Caco-2 (cell line): ENCODE data around the gene ADD1. TPM values are rescaled to one million over a fixed set of nuclear protein-coding genes. Genes with fewer than 3 reads are reported as not detected.
"Not testable (repeated sequence)": the region's sequence is repeated elsewhere in the genome, so short reads cannot be mapped to it uniquely, and the experiment has no call there.

Experiments used
- BruUV-seq: library from RNA; stranded (reverse); fragments of 400-500 nt; replicated peaks from 2 replicates; lab custom pipeline; 2021; lab: Mats Ljungman, UMichigan
- CTCF ChIA-PET: fragments of 300-600 bp; sonication (Branson Sonifier 250); formaldehyde crosslinking; loops from one replicate; lab custom pipeline; 2022; ENCODE audit warnings: antibody characterized with exemption; lab: Charles Lee
- POLR2A ChIA-PET: fragments of 300-600 bp; sonication (Branson Sonifier 250); formaldehyde crosslinking; loops from one replicate; lab custom pipeline; 2022; ENCODE audit warnings: antibody characterized with exemption; lab: Charles Lee
- DNase-seq, 2 experiments: peaks; one replicate each; pipeline versions ENCODE4 v3.0.0 to v3.0.0-alpha.2; 2020 to 2022
- H3K27me3 ChIP-seq: replicated peaks from 2 replicates; pipeline ENCODE4 v1.6.0; 2011; ENCODE audit warnings: low read length; ENCODE audit not compliant: control insufficient read depth, insufficient read depth
- H3K36me3 ChIP-seq: 2 replicates; pipeline ENCODE4 v1.5.1; 2011; ENCODE audit warnings: low read length; ENCODE audit not compliant: control insufficient read depth, insufficient read depth
- H3K4me1 ChIP-seq: fragments of 250-450 bp; sonication (Bioruptor Pico); 2 replicates; pipeline ENCODE4 v1.5.1; 2020; ENCODE audit warnings: mild to moderate bottlenecking
- H3K4me3 ChIP-seq: 2 replicates; pipeline ENCODE4 v1.5.1; 2011; ENCODE audit warnings: low read depth, mild to moderate bottlenecking, control low read depth, low read length
- H3K9me3 ChIP-seq: fragments of 250-450 bp; sonication (Bioruptor Pico); 2 replicates; pipeline ENCODE4 v1.5.1; 2020; ENCODE audit warnings: mild to moderate bottlenecking, moderate library complexity
- H3K27ac Mint-ChIP-seq: one replicate; pipeline ENCODE4 v1.8.0; 2022; ENCODE audit warnings: mixed read lengths; ENCODE audit not compliant: unreplicated experiment
- H3K27me3 Mint-ChIP-seq: one replicate; pipeline ENCODE4 v1.8.0; 2022; ENCODE audit warnings: mixed read lengths; ENCODE audit not compliant: insufficient read depth, unreplicated experiment
- H3K36me3 Mint-ChIP-seq: one replicate; pipeline ENCODE4 v1.8.0; 2022; ENCODE audit warnings: mild to moderate bottlenecking, mixed read lengths; ENCODE audit not compliant: insufficient read depth, unreplicated experiment
- H3K4me1 Mint-ChIP-seq: one replicate; pipeline ENCODE4 v1.8.0; 2022; ENCODE audit warnings: low read depth, mixed read lengths; ENCODE audit not compliant: unreplicated experiment
- H3K4me3 Mint-ChIP-seq: one replicate; pipeline ENCODE4 v1.8.0; 2022; ENCODE audit warnings: mild to moderate bottlenecking, moderate library complexity, mixed read lengths; ENCODE audit not compliant: unreplicated experiment
- H3K9me3 Mint-ChIP-seq: one replicate; pipeline ENCODE4 v1.8.0; 2022; ENCODE audit warnings: mixed read lengths; ENCODE audit not compliant: unreplicated experiment
- intact Hi-C: fragments of 100-400 bp; cut with micrococcal nuclease; formaldehyde crosslinking; loops from one replicate; pipeline ENCODE4 v1.10.0; 2022; ENCODE audit not compliant: unreplicated experiment
- total RNA-seq: library from RNA; stranded (reverse); gene quantifications from 2 replicates; pipeline ENCODE4 v1.2.3, GENCODE V29; 2022
- TF ChIP-seq, protein P1 (sequence below), 2 experiments: fragments of 200-600 bp in 1 of 2; IDR thresholded peaks; 1 replicate in 1 of 2; 2 replicates in 1 of 2; pipeline versions ENCODE4 v1.5.1 to v1.8.0; 2011 to 2022; ENCODE audit warnings: antibody characterized with exemption in 1 of 2, control low read depth in 1 of 2, inconsistent platforms in 1 of 2, low read depth in 1 of 2, low read length in 1 of 2, mild to moderate bottlenecking in 1 of 2, moderate library complexity in 1 of 2; ENCODE audit not compliant: insufficient read depth in 1 of 2, severe bottlenecking in 1 of 2, unreplicated experiment in 1 of 2

ADD1 gene
- total RNA-seq, 1 experiment from 2014 or later: 242 TPM

DNA sequence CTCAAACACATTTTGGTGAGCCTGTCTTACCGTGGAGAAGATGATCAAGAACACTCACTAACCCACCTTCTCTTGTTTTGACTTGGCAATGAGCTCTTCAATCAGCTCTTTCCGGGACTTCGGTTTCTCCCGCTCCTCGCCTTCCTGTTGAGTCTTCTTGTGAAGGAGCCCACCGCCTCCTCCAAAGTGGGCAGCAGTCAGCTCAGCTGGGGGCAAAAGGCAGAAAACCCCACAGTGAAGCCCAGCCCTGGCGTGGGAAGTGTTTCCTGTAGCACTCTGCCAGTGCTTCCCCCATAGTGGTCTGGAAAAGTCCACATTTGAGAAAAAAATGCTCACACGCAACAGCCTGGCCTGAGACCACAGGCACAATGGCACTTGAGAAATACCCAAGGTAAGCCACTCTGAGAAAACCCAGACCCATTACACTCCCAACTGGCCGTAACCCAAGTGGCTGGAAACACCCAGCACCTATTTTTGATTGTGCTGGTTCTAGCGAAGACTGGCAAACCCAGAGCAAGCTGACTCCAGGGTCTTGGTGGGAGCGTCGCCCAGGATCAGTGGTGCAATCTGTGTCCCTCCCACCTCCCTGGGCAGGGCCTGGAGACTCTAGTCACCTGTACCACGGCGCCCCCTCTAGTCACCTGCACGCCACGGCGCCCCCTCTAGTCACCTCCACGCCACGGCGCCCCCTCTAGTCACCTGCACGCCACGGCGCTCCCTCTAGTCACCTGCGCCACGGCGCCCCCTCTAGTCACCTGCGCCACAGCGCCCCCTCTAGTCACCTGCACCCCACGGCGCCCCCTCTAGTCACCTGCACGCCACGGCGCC, 110.9 kb downstream of the ADD1 start:
- Histone ChIP-seq H3K36me3 (peaks cover 10% of the 10 kb centered on the region), H3K4me3 (no peak overlapping the region), H3K9me3 (no peaks in the 10 kb centered on the region), H3K4me1 (peaks cover 5% of the 10 kb centered on the region; the same call in 1 of the 2 replicates), H3K27me3 (no peaks in the 10 kb centered on the region)
- Mint-ChIP-seq H3K4me3 (no peak overlapping the region), H3K9me3 (no peaks in the 10 kb centered on the region), H3K4me1 (peaks cover 6% of the 10 kb centered on the region), H3K27ac (no peak overlapping the region), H3K27me3 (no peaks in the 10 kb centered on the region), H3K36me3 (peaks cover 93% of the 10 kb centered on the region)
- no TSS peak for BruUV-seq
- TF ChIP-seq, protein P1, sequence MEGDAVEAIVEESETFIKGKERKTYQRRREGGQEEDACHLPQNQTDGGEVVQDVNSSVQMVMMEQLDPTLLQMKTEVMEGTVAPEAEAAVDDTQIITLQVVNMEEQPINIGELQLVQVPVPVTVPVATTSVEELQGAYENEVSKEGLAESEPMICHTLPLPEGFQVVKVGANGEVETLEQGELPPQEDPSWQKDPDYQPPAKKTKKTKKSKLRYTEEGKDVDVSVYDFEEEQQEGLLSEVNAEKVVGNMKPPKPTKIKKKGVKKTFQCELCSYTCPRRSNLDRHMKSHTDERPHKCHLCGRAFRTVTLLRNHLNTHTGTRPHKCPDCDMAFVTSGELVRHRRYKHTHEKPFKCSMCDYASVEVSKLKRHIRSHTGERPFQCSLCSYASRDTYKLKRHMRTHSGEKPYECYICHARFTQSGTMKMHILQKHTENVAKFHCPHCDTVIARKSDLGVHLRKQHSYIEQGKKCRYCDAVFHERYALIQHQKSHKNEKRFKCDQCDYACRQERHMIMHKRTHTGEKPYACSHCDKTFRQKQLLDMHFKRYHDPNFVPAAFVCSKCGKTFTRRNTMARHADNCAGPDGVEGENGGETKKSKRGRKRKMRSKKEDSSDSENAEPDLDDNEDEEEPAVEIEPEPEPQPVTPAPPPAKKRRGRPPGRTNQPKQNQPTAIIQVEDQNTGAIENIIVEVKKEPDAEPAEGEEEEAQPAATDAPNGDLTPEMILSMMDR (IDR thresholded peaks at IDR 0.05; ENCODE audit: insufficient read depth in 1 of 2, low read depth in 1 of 2, low read length in 1 of 2, severe bottlenecking in 1 of 2, unreplicated experiment in 1 of 2): peak; percentile 22 to 36
- intact Hi-C loops: no loop called here
- ChIA-PET CTCF (interaction anchor here (1.2 kb wide), 1 partner anchor 9 kb away, joined by 5 read pairs; the partner anchor contains the start of genes GRK4 and NOP14), POLR2A (interaction anchor here (1.0 kb wide), 1 partner anchor 8 kb away, joined by 10 read pairs; the partner anchor contains the start of genes GRK4 and NOP14)
- DNase-seq: no peak

DNA sequence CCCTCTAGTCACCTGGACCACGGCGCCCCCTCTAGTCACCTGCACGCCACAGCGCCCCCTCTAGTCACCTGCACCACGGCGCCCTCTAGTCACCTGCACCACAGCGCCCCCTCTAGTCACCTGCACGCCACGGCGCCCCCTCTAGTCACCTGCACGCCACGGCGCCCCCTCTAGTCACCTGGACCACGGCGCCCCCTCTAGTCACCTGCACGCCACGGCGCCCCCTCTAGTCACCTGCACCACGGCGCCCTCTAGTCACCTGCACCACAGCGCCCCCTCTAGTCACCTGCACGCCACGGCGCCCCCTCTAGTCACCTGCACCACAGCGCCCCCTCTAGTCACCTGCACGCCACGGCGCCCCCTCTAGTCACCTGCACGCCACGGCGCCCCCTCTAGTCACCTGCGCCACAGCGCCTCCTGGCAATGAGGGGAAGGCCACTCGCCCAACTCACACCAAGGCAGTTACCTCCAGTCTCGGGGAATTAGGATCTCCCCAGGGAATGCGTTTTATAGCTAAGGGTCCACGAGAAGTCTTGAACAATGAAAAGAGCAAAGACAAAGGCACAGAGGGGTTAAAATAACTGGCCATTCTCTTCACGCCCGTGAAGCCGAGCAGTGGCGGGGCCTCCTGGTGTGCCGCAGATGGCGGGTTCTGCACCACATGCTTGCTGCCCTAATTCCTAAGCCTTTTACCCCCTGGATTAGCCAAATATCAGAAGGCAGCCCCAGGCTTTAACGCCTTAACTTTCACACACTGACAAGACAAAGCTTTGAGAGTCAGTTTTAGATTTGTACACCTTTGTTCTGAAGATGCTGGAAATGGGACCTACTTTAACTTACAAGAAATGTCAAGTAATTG, 111.8 kb downstream of the ADD1 start:
- peaks cover 10% of the 10 kb centered on the region for H3K36me3 ChIP-seq
- peaks cover 85% of the 10 kb centered on the region for H3K36me3 Mint-ChIP-seq
- TF ChIP-seq, protein P1 (IDR thresholded peaks at IDR 0.05; ENCODE audit: insufficient read depth in 1 of 2, low read depth in 1 of 2, low read length in 1 of 2, severe bottlenecking in 1 of 2, unreplicated experiment in 1 of 2): peak in 1 of 2 experiments; percentile 23
- H3K27me3 Mint-ChIP-seq, H3K4me3 Mint-ChIP-seq, DNase-seq, CTCF ChIA-PET, POLR2A ChIA-PET, H3K4me1 ChIP-seq, H3K4me1 Mint-ChIP-seq, H3K27ac Mint-ChIP-seq, H3K4me3 ChIP-seq, H3K9me3 ChIP-seq, H3K9me3 Mint-ChIP-seq, H3K27me3 ChIP-seq, BruUV-seq, intact Hi-C loops: not testable (repeated sequence)

DNA sequence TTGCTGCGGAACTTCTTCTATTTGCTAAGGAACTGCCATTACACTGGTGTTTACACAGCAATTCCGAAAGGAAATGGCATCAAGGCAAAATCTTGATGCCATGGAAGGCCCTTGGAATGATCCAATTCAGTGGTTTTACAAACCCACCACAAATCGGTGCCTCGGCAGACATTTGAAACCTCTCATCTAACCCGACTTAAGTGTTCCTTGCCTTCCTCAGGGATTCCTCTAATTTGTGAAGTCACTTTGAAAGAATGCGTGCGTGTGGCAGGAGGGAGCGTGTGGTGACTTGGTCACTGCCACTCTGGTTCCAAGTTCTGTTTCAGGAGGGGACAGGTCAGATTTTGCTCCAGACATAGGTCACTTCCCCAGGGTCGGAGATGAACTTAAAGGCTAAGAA, 114.8 kb downstream of the ADD1 start:
- intact Hi-C loops: no loop called here
- Histone ChIP-seq H3K36me3 (peaks cover 5% of the 10 kb centered on the region), H3K27me3 (no peaks in the 10 kb centered on the region), H3K9me3 (no peaks in the 10 kb centered on the region), H3K4me1 (no peaks in the 10 kb centered on the region), H3K4me3 (no peak overlapping the region)
- TF ChIP-seq, protein P1 (IDR thresholded peaks at IDR 0.05; ENCODE audit: insufficient read depth in 1 of 2, low read depth in 1 of 2, low read length in 1 of 2, severe bottlenecking in 1 of 2, unreplicated experiment in 1 of 2): no peak
- H3K9me3 Mint-ChIP-seq: no peaks in the 10 kb centered on the region
- POLR2A ChIA-PET: no interaction called here
- no peak for DNase-seq
- peaks cover 6% of the 10 kb centered on the region for H3K4me1 Mint-ChIP-seq
- BruUV-seq: no TSS peak
- CTCF ChIA-PET: no interaction called here
- H3K27ac Mint-ChIP-seq: no peak overlapping the region
- peaks cover 73% of the 10 kb centered on the region for H3K36me3 Mint-ChIP-seq
- H3K27me3 Mint-ChIP-seq: no peaks in the 10 kb centered on the region
- H3K4me3 Mint-ChIP-seq: no peak overlapping the region

DNA sequence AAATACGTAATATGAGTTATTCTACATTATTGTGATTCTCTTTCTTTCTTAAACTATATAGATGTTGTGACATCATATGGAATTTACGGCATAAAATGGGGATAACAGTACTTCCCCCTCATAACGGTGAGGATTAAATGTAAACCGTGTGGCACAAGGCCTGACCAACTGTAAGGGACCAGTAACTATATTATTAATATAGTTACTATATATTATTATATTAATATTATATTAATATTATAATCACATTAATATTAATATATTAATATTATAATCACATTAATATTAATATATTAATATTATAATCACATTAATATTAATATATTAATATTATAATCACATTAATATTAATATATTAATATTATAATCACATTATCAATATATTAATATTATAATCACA, 116.8 kb downstream of the ADD1 start:
- DNase-seq, H3K4me1 ChIP-seq, H3K36me3 ChIP-seq, BruUV-seq, CTCF ChIA-PET, H3K9me3 Mint-ChIP-seq, H3K4me3 ChIP-seq, H3K27me3 ChIP-seq, H3K9me3 ChIP-seq, H3K27ac Mint-ChIP-seq, H3K4me3 Mint-ChIP-seq, H3K27me3 Mint-ChIP-seq, POLR2A ChIA-PET, intact Hi-C loops, H3K4me1 Mint-ChIP-seq: not testable (repeated sequence)
- H3K36me3 Mint-ChIP-seq: peaks cover 53% of the 10 kb centered on the region
